PC-9 (cell line): ENCODE measurements around the gene CSRP1. TPM values are rescaled to one million over a fixed set of nuclear protein-coding genes. Genes with fewer than 3 reads are reported as not detected.

Source experiments
- BruUV-seq: library from RNA; stranded (reverse); fragments of 400-500 nt; replicated peaks from 2 replicates; lab custom pipeline; 2021; lab: Mats Ljungman, UMichigan
- CTCF ChIA-PET: fragments of 300-600 bp; sonication (Branson Sonifier 250); formaldehyde crosslinking; loops from one replicate; lab custom pipeline; 2022; ENCODE audit warnings: antibody characterized with exemption; lab: Charles Lee
- POLR2A ChIA-PET: fragments of 300-600 bp; sonication (Branson Sonifier 250); formaldehyde crosslinking; loops from one replicate; lab custom pipeline; 2022; ENCODE audit warnings: antibody characterized with exemption; ENCODE audit not compliant: unreplicated experiment; lab: Charles Lee
- DNase-seq, 2 experiments: peaks; one replicate each; pipeline versions ENCODE4 v3.0.0 to v3.0.0-alpha.2; 2015 to 2022; ENCODE audit warnings: mixed read lengths in 1 of 2
- H2AFZ ChIP-seq: fragments of 200-600 bp; sonication (generic); 2 replicates; pipeline ENCODE4 v1.8.1; 2017; ENCODE audit warnings: antibody characterized with exemption
- H3F3A ChIP-seq: fragments of 200-600 bp; sonication (generic); 2 replicates; pipeline ENCODE4 v1.8.1; 2017; ENCODE audit warnings: antibody characterized with exemption, mild to moderate bottlenecking, low read depth; ENCODE audit not compliant: insufficient read depth
- H3K27ac ChIP-seq: fragments of 200-600 bp; sonication (generic); 2 replicates; pipeline ENCODE4 v1.6.1; 2016; ENCODE audit warnings: mixed run types
- H3K27me3 ChIP-seq: fragments of 200-600 bp; sonication (generic); 2 replicates; pipeline ENCODE4 v1.6.1; 2016; ENCODE audit warnings: low read depth, mixed run types; ENCODE audit not compliant: insufficient read depth
- H3K36me3 ChIP-seq: fragments of 200-600 bp; sonication (generic); 2 replicates; pipeline ENCODE4 v1.6.1; 2016; ENCODE audit warnings: low read depth, mixed run types
- H3K4me1 ChIP-seq: fragments of 200-600 bp; sonication (generic); replicated peaks from 2 replicates; pipeline ENCODE4 v1.6.1; 2016; ENCODE audit warnings: mixed run types; ENCODE audit not compliant: insufficient read depth
- H3K4me2 ChIP-seq: fragments of 200-600 bp; sonication (generic); 2 replicates; pipeline ENCODE4 v1.6.1; 2017; ENCODE audit warnings: mixed run types
- H3K4me3 ChIP-seq: fragments of 200-600 bp; sonication (generic); 2 replicates; pipeline ENCODE4 v1.6.1; 2016; ENCODE audit warnings: mixed run types
- H3K79me2 ChIP-seq: fragments of 200-600 bp; sonication (generic); 2 replicates; pipeline ENCODE4 v1.6.1; 2017; ENCODE audit warnings: low read depth, mixed run types
- H3K9me2 ChIP-seq: fragments of 200-600 bp; sonication (generic); 2 replicates; pipeline ENCODE4 v1.8.1; 2017; ENCODE audit warnings: mild to moderate bottlenecking; ENCODE audit not compliant: insufficient read depth
- H3K9me3 ChIP-seq: fragments of 200-600 bp; sonication (generic); 2 replicates; pipeline ENCODE4 v1.8.1; 2016; ENCODE audit warnings: low read depth; ENCODE audit not compliant: insufficient read depth
- H4K20me1 ChIP-seq: fragments of 200-600 bp; sonication (generic); 2 replicates; pipeline ENCODE4 v1.8.1; 2017; ENCODE audit not compliant: insufficient read depth
- EZH2 ChIP-seq: fragments of 200-600 bp; sonication (generic); IDR thresholded peaks from 2 replicates; pipeline ENCODE4 v1.8.0; 2017; ENCODE audit warnings: antibody characterized with exemption, low read depth
- intact Hi-C: fragments of 100-400 bp; cut with micrococcal nuclease; formaldehyde crosslinking; loops from one replicate; pipeline ENCODE4 v1.10.0; 2022; ENCODE audit not compliant: unreplicated experiment
- total RNA-seq: library from RNA; stranded (reverse); gene quantifications from 2 replicates; pipeline ENCODE4 v1.2.3, GENCODE V29; 2021
- TF ChIP-seq, protein P1 (sequence below): fragments of 200-600 bp; sonication (generic); conservative IDR thresholded peaks from 2 replicates; pipeline ENCODE4 v1.6.1; 2017; ENCODE audit warnings: mixed run types, antibody characterized with exemption, mild to moderate bottlenecking, moderate library complexity

CSRP1 gene
- total RNA-seq, 1 experiment from 2014 or later, result 61.3 TPM

GRCh38 chr1:201536558-201536957 lies 29.6 kb upstream of the CSRP1 start:
- Histone ChIP-seq H2AFZ (no peak overlapping the region), H3K9me3 (no peaks in the 10 kb centered on the region), H4K20me1 (no peaks in the 10 kb centered on the region), H3K27me3 (no peaks in the 10 kb centered on the region), H3K36me3 (no peaks in the 10 kb centered on the region), H3K79me2 (no peaks in the 10 kb centered on the region), H3F3A (peaks cover 26% of the 10 kb centered on the region; the same call in 1 of the 2 replicates), H3K27ac (no peak overlapping the region), H3K9me2 (no peaks in the 10 kb centered on the region), H3K4me2 (peak overlapping the region; percentile 28; the same call in 1 of the 2 replicates), H3K4me3 (no peak overlapping the region), H3K4me1 (peaks cover 50% of the 10 kb centered on the region)
- POLR2A ChIA-PET, result no interaction called here
- TF ChIP-seq, protein P1, sequence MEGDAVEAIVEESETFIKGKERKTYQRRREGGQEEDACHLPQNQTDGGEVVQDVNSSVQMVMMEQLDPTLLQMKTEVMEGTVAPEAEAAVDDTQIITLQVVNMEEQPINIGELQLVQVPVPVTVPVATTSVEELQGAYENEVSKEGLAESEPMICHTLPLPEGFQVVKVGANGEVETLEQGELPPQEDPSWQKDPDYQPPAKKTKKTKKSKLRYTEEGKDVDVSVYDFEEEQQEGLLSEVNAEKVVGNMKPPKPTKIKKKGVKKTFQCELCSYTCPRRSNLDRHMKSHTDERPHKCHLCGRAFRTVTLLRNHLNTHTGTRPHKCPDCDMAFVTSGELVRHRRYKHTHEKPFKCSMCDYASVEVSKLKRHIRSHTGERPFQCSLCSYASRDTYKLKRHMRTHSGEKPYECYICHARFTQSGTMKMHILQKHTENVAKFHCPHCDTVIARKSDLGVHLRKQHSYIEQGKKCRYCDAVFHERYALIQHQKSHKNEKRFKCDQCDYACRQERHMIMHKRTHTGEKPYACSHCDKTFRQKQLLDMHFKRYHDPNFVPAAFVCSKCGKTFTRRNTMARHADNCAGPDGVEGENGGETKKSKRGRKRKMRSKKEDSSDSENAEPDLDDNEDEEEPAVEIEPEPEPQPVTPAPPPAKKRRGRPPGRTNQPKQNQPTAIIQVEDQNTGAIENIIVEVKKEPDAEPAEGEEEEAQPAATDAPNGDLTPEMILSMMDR, result no peak
- TF ChIP-seq EZH2, result no peak
- CTCF ChIA-PET, result interaction anchor here (1.1 kb wide), 1 partner anchor 24 kb away, joined by 3 read pairs; no protein-coding TSS in a partner anchor
- peak in 1 of 2 experiments; percentile 64 for DNase-seq
- BruUV-seq, result no TSS peak
- intact Hi-C loops, result no loop called here

- TF ChIP-seq, protein P1, result no peak
- TF ChIP-seq EZH2, result no peak
- no peaks in the 10 kb centered on the region for H3K79me2 ChIP-seq
- H3K9me3 ChIP-seq, result no peaks in the 10 kb centered on the region
- H4K20me1 ChIP-seq, result no peaks in the 10 kb centered on the region
- intact Hi-C loops, result no loop called here
- ChIA-PET POLR2A (interaction anchor here (0.7 kb wide), 1 partner anchor 473 kb away, joined by 4 read pairs; no protein-coding TSS in a partner anchor), CTCF (interaction anchor here (0.7 to 1.1 kb wide), 2 partner anchors 24 to 464 kb away, joined by 3 read pairs; no protein-coding TSS in a partner anchor)
- BruUV-seq, result no TSS peak
- no peaks in the 10 kb centered on the region for H3K36me3 ChIP-seq
- H3F3A ChIP-seq, result peaks cover 23% of the 10 kb centered on the region; the same call in 1 of the 2 replicates
- H3K4me3 ChIP-seq, result no peak overlapping the region
- H2AFZ ChIP-seq, result no peak overlapping the region
- H3K27me3 ChIP-seq, result no peaks in the 10 kb centered on the region
- H3K4me1 ChIP-seq, result peaks cover 43% of the 10 kb centered on the region
- no peak overlapping the region; the same call in 1 of the 2 replicates for H3K27ac ChIP-seq
- no peaks in the 10 kb centered on the region for H3K9me2 ChIP-seq
- H3K4me2 ChIP-seq, result peak overlapping the region; percentile 28; the same call in 1 of the 2 replicates
- no peak for DNase-seq
Measured at GRCh38 chr1:201535919-201536245, 29.0 kb upstream of the CSRP1 start.

DNA sequence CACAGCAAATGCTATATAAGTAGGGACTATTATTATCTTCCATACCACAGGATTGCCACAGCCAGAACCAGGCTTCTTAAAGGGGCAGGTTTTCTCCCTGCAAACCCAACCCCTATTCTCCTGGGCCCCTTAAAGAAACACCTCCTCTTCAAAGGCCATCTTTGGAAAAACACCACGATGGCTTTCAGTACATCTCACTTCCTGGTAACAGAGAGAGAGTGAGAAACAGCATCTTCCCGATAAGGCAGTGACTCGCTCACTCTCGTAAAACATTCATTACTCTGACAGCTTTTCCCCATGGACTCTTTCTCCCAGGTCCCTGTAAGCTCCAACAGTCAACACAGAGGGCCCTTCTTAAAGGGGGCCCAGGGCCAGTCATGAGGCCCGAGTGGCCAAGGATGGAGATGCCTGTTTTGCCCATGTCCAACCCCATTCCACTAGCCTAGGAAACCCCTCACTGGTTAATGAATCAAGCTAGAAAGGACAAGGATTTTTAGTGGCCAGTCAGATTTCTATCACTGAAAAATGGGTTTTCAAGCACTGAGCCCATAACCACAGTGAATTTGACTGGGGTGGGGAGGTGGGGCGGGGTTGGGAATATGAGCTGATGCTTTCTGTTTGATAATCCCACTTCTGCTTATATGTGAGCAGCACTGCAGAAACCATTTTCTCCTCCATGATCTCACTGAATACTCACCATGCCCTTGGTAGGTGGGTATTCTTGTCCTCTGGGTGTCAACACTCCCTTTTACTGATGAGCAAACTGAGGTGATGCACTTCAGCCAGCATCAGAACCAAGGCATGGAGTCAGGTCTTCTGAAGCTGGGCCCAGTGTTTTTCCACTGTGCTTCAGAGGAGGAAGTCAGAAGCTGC lies 28.4 kb upstream of the CSRP1 start:
- peaks cover 17% of the 10 kb centered on the region; the same call in 1 of the 2 replicates for H3F3A ChIP-seq
- BruUV-seq, result no TSS peak
- H3K4me1 ChIP-seq, result peaks cover 37% of the 10 kb centered on the region
- H4K20me1 ChIP-seq, result no peaks in the 10 kb centered on the region
- TF ChIP-seq EZH2, result no peak
- TF ChIP-seq, protein P1, result no peak
- no peak overlapping the region for H3K4me3 ChIP-seq
- no peaks in the 10 kb centered on the region for H3K79me2 ChIP-seq
- CTCF ChIA-PET, result interaction anchor here (0.6 to 1.1 kb wide), 4 partner anchors 23 to 464 kb away, joined by 3 to 18 read pairs (median 3); no protein-coding TSS in a partner anchor
- POLR2A ChIA-PET, result interaction anchor here (0.7 kb wide), 1 partner anchor 474 kb away, joined by 4 read pairs; no protein-coding TSS in a partner anchor
- peak overlapping the region; percentile 72; the same call in 1 of the 2 replicates for H2AFZ ChIP-seq
- no peaks in the 10 kb centered on the region for H3K36me3 ChIP-seq
- H3K9me3 ChIP-seq, result no peaks in the 10 kb centered on the region
- peak in 1 of 2 experiments; percentile 68 for DNase-seq
- peak overlapping the region; percentile 36 for H3K27ac ChIP-seq
- H3K4me2 ChIP-seq, result peak overlapping the region; percentile 40
- intact Hi-C loops, result no loop called here
- no peaks in the 10 kb centered on the region for H3K27me3 ChIP-seq
- no peaks in the 10 kb centered on the region for H3K9me2 ChIP-seq
